Upper lobe of left lung (tissue), 4 donors: ENCODE measurements around the gene CD58.

Experiments
- EP300 ChIP-seq, 4 donors: sonication (generic); formaldehyde crosslinking; IDR thresholded peaks; one replicate each; pipeline ENCODE4 v1.5.1; 2017; ENCODE audit warnings: antibody characterized with exemption in 4 of 4, control low read depth in 2 of 4
- TF ChIP-seq, protein P1 (sequence below), 6 experiments: fragments of 450-650 bp in 4 of 6; fragments of 200-600 bp in 2 of 6; sonication (generic) in 2 of 6; IDR thresholded peaks; one replicate each; pipeline ENCODE4 v1.5.1; 2016 to 2019; ENCODE audit warnings: antibody characterized with exemption in 6 of 6

DNA sequence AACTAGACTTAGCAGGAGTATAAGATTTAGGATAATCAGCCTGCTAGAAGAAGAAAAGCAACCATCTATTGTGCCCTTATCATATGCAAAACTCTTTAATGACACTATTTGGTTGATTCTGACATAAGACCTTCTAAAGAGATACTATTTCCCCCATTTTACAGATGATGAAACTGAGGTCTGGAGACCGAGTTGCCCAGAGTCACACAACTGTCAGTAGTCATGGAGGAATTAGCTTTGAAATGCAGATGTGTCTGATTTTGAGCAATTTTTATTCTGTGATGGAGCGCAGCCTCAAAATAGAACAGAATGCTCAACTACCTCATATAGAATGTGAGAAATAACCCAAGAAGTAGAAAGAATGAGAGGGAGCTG lies 69.0 kb downstream of the CD58 start:
- TF ChIP-seq, protein P1, sequence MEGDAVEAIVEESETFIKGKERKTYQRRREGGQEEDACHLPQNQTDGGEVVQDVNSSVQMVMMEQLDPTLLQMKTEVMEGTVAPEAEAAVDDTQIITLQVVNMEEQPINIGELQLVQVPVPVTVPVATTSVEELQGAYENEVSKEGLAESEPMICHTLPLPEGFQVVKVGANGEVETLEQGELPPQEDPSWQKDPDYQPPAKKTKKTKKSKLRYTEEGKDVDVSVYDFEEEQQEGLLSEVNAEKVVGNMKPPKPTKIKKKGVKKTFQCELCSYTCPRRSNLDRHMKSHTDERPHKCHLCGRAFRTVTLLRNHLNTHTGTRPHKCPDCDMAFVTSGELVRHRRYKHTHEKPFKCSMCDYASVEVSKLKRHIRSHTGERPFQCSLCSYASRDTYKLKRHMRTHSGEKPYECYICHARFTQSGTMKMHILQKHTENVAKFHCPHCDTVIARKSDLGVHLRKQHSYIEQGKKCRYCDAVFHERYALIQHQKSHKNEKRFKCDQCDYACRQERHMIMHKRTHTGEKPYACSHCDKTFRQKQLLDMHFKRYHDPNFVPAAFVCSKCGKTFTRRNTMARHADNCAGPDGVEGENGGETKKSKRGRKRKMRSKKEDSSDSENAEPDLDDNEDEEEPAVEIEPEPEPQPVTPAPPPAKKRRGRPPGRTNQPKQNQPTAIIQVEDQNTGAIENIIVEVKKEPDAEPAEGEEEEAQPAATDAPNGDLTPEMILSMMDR (IDR thresholded peaks at IDR 0.05): no peak
- TF ChIP-seq EP300 (IDR thresholded peaks at IDR 0.05): no peak
